Measurements from ENCODE around the gene ZNHIT6. TPM values are rescaled to one million over a fixed set of nuclear protein-coding genes. Genes with fewer than 3 reads are reported as not detected.
A peak's percentile ranks its signal among the peaks of the same experiment; 100 is the strongest.

Gene ZNHIT6
- total RNA-seq, 1 experiment from 2014 or later = 31.3 TPM

DNA sequence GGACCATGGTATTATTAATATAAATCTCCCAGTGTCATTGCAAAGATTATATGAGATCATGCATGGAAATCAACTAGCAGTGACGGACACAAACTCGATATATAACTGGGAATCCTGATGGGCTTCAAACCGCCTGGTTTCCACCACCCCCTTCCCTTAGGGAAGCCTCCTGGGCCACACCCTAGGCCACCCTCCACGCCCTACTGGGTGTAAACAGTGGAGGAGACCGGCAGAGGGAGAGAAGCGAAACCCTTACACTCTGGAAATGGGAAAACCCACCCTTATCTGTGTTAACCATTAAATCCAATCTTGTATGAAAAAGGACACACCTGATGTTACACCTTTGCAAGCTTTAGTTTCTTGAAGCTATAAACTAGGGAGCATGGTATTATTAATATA, 595 bp upstream of the ZNHIT6 start:
- Mint-ChIP-seq H3K27me3 (ENCODE audit: insufficient read depth, unreplicated experiment) (no peaks in the 10 kb centered on the region), H3K4me3 (ENCODE audit: unreplicated experiment) (no peak overlapping the region), H3K4me1 (ENCODE audit: insufficient read depth, unreplicated experiment) (peaks cover 13% of the 10 kb centered on the region), H3K9me3 (ENCODE audit: unreplicated experiment) (peaks cover 6% of the 10 kb centered on the region), H3K27ac (ENCODE audit: low read depth, unreplicated experiment) (no peak overlapping the region), H3K36me3 (ENCODE audit: insufficient read depth, unreplicated experiment) (peaks cover 19% of the 10 kb centered on the region)
- intact Hi-C loops (cut with micrococcal nuclease) = loop anchor here (1.0 kb wide), 4 partner anchors 129 to 309 kb away; partner anchors contain the start of gene CCN1
- DNase-seq (ENCODE audit: unreplicated experiment) = no peak
- CTCF ChIA-PET = interaction anchor here (0.6 to 1.9 kb wide), 18 partner anchors 9 to 793 kb away, joined by 3 to 7 read pairs (median 4); partner anchors contain the start of gene CCN1
- BruUV-seq (replicated peaks) = TSS peak; percentile 98
- POLR2A ChIA-PET = interaction anchor here (0.6 to 1.6 kb wide), 19 partner anchors 9 to 718 kb away, joined by 3 to 9 read pairs (median 5); partner anchors contain the start of genes BCL10 and CCN1
- TF ChIP-seq, protein P1, sequence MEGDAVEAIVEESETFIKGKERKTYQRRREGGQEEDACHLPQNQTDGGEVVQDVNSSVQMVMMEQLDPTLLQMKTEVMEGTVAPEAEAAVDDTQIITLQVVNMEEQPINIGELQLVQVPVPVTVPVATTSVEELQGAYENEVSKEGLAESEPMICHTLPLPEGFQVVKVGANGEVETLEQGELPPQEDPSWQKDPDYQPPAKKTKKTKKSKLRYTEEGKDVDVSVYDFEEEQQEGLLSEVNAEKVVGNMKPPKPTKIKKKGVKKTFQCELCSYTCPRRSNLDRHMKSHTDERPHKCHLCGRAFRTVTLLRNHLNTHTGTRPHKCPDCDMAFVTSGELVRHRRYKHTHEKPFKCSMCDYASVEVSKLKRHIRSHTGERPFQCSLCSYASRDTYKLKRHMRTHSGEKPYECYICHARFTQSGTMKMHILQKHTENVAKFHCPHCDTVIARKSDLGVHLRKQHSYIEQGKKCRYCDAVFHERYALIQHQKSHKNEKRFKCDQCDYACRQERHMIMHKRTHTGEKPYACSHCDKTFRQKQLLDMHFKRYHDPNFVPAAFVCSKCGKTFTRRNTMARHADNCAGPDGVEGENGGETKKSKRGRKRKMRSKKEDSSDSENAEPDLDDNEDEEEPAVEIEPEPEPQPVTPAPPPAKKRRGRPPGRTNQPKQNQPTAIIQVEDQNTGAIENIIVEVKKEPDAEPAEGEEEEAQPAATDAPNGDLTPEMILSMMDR (IDR thresholded peaks at IDR 0.05; ENCODE audit: unreplicated experiment) = no peak

DNA sequence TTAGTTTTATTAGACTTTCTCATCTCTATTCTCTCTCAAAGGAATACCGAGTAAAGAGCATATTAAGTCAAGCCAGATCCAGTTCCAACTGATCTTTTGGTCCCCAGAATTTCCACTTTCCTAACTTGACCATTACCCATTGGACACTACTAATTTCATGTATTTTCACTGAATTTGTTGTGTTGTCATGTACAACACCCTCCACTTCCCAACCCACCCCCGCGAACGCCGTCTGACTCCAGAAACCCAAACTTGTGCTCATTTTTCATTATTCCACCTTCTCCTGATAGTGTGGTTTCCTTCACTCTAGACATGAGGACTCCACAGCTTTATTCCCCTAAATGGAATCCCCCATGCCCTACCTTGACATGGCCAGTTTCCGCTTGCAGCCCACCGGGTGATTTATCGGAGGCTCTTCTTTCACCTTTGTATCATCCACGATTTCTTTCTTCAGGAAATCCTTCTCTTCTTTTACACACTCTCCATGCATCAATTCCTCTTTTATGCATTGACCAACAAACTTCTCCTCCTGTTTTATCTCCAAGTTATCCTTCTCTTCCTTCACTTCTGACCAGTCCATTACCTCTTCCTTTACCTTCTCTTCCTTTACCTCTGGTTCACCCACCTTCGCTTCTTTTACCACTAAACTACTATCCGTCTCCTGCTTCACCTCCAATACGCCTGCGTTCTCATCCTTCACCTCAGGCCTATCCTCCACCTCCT, 805 bp downstream of the ZNHIT6 start:
- ChIA-PET POLR2A (interaction anchor here (0.9 to 2.2 kb wide), 14 partner anchors 8 to 431 kb away, joined by 3 to 9 read pairs (median 4); partner anchors contain the start of gene BCL10), CTCF (interaction anchor here (0.6 to 1.9 kb wide), 10 partner anchors 9 to 329 kb away, joined by 3 to 7 read pairs (median 4); no protein-coding TSS in a partner anchor)
- no TSS peak for BruUV-seq (replicated peaks)
- TF ChIP-seq, protein P1 (IDR thresholded peaks at IDR 0.05; ENCODE audit: unreplicated experiment) = no peak
- Mint-ChIP-seq H3K4me3 (ENCODE audit: unreplicated experiment) (no peak overlapping the region), H3K4me1 (ENCODE audit: insufficient read depth, unreplicated experiment) (peaks cover 13% of the 10 kb centered on the region), H3K9me3 (ENCODE audit: unreplicated experiment) (peaks cover 6% of the 10 kb centered on the region), H3K27ac (ENCODE audit: low read depth, unreplicated experiment) (no peak overlapping the region), H3K27me3 (ENCODE audit: insufficient read depth, unreplicated experiment) (no peaks in the 10 kb centered on the region), H3K36me3 (ENCODE audit: insufficient read depth, unreplicated experiment) (peaks cover 23% of the 10 kb centered on the region)
- intact Hi-C loops (cut with micrococcal nuclease) = no loop called here
- DNase-seq (ENCODE audit: unreplicated experiment) = peak; percentile 1

DNA sequence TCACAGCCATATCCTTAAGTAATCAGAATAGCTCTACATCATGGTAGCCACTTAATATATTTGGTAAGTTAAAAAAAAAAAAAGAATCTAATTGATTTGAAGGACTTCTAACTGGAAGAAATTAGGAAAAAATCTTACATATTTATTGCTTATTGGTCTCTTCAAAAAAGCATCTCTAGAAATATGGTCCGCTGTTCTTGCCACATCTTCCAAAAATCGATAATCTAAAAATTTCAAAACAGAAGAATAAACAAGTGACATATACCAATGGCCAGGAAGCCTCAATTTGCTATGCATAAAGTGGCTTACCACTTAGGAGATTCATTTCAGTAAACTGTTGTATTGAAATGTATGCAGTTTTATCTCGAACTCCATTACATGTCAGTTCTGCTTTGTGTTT, 2.3 kb downstream of the ZNHIT6 start:
- TF ChIP-seq, protein P1 (IDR thresholded peaks at IDR 0.05; ENCODE audit: unreplicated experiment) = no peak
- ChIA-PET POLR2A (interaction anchor here (0.6 to 2.2 kb wide), 2 partner anchors 9 to 112 kb away, joined by 3 to 7 read pairs; no protein-coding TSS in a partner anchor), CTCF (interaction anchor here (0.6 to 1.1 kb wide), 2 partner anchors 446 to 1628 kb away, joined by 3 to 5 read pairs; partner anchors contain the start of gene C1orf52)
- no peak for DNase-seq (ENCODE audit: unreplicated experiment)
- Mint-ChIP-seq H3K27me3 (ENCODE audit: insufficient read depth, unreplicated experiment) (no peaks in the 10 kb centered on the region), H3K27ac (ENCODE audit: low read depth, unreplicated experiment) (peak overlapping the region; percentile 20), H3K36me3 (ENCODE audit: insufficient read depth, unreplicated experiment) (peaks cover 35% of the 10 kb centered on the region), H3K9me3 (ENCODE audit: unreplicated experiment) (peaks cover 6% of the 10 kb centered on the region), H3K4me1 (ENCODE audit: insufficient read depth, unreplicated experiment) (peaks cover 13% of the 10 kb centered on the region), H3K4me3 (ENCODE audit: unreplicated experiment) (no peak overlapping the region)
- BruUV-seq (replicated peaks) = no TSS peak
- intact Hi-C loops (cut with micrococcal nuclease) = no loop called here

DNA sequence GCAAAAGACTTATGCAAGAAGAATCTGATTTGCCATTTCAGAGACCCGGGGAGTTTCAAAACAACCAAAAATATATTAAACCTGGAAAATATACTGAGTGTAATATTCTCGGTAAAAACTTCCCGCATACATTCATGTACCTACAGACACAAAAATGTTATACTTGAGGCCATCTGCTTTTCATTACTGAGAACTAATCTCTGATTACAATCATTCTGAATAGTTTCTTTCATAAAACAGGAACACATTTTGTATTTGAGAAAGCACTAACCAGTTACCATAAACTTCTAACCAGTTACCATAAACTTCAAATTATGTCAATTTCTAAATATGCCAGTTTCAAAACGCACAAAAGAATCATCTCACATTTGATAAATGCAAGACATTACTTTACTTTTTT, 7.8 kb downstream of the ZNHIT6 start:
- H3K27me3 Mint-ChIP-seq (ENCODE audit: insufficient read depth, unreplicated experiment) = no peaks in the 10 kb centered on the region
- CTCF ChIA-PET = interaction anchor here (0.6 to 2.6 kb wide), 5 partner anchors 8 to 393 kb away, joined by 3 to 27 read pairs (median 5); partner anchors contain the start of gene ZNHIT6
- no TSS peak for BruUV-seq (replicated peaks)

More for the DNA sequence above, 7.8 kb downstream of the ZNHIT6 start:
- no peak for DNase-seq (ENCODE audit: unreplicated experiment)
- H3K9me3 Mint-ChIP-seq (ENCODE audit: unreplicated experiment) = peaks cover 2% of the 10 kb centered on the region
- H3K36me3 Mint-ChIP-seq (ENCODE audit: insufficient read depth, unreplicated experiment) = peaks cover 63% of the 10 kb centered on the region
- no peak overlapping the region for H3K4me3 Mint-ChIP-seq (ENCODE audit: unreplicated experiment)
- POLR2A ChIA-PET = interaction anchor here (1.2 kb wide), 1 partner anchor 8 kb away, joined by 9 read pairs; the partner anchor contains the start of gene ZNHIT6
- H3K27ac Mint-ChIP-seq (ENCODE audit: low read depth, unreplicated experiment) = no peak overlapping the region
- intact Hi-C loops (cut with micrococcal nuclease) = no loop called here
- peaks cover 3% of the 10 kb centered on the region for H3K4me1 Mint-ChIP-seq (ENCODE audit: insufficient read depth, unreplicated experiment)
- TF ChIP-seq, protein P1 (IDR thresholded peaks at IDR 0.05; ENCODE audit: unreplicated experiment) = no peak
